Activated T-cell treated with anti-CD3 and anti-CD28 coated beads for 48 hours (primary cell): ENCODE results near the gene SP2.

ENCODE experiments used
- DNase-seq: peaks from one replicate; pipeline ENCODE4 v3.0.0-alpha.2; 2020; ENCODE audit warnings: low read depth

SP2 gene

GRCh38 chr17:47895856-47896671 is at the start of gene SP2:
Gene SP2 (plus strand): TSS chr17:47896236. CDS start chr17:47896287, 51 bp downstream.
- DNase-seq: peak; percentile 97

- DNase-seq: no peak
Measured at GRCh38 chr17:47846716-47847340, 49.2 kb upstream of the SP2 start.

GRCh38 chr17:47847341-47848197 is 48.5 kb upstream of the SP2 start:
- DNase-seq: no peak

GRCh38 chr17:47848198-47848513 is 47.9 kb upstream of the SP2 start:
- no peak for DNase-seq

GRCh38 chr17:47850373-47850691 is 45.7 kb upstream of the SP2 start:
- DNase-seq: no peak

- peak; percentile 63 for DNase-seq
Measured at GRCh38 chr17:47850692-47851573, 45.1 kb upstream of the SP2 start, which contains the start of gene SP6. Gene SP6 (minus strand): TSS chr17:47851163. CDS start chr17:47848429, 2,734 bp downstream.

GRCh38 chr17:47851764-47852112 is 44.3 kb upstream of the SP2 start:
- DNase-seq: no peak

- DNase-seq: no peak
Measured at GRCh38 chr17:47852113-47852949, 43.7 kb upstream of the SP2 start.

GRCh38 chr17:47853616-47854015 is 42.4 kb upstream of the SP2 start:
- DNase-seq: no peak

GRCh38 chr17:47855737-47856136 is 40.3 kb upstream of the SP2 start:
- DNase-seq: no peak

- no peak for DNase-seq
Measured at GRCh38 chr17:47856830-47857229, 39.2 kb upstream of the SP2 start.

GRCh38 chr17:47857551-47858455 is 38.2 kb upstream of the SP2 start:
- DNase-seq: no peak

GRCh38 chr17:47860386-47860785 is 35.6 kb upstream of the SP2 start:
- DNase-seq: no peak

- no peak for DNase-seq
Measured at GRCh38 chr17:47862621-47863440, 33.2 kb upstream of the SP2 start.

- DNase-seq: no peak
Measured at GRCh38 chr17:47864791-47865216, 31.2 kb upstream of the SP2 start.

- no peak for DNase-seq
Measured at GRCh38 chr17:47866941-47867340, 29.1 kb upstream of the SP2 start.

- no peak for DNase-seq
Measured at GRCh38 chr17:47867813-47868533, 28.1 kb upstream of the SP2 start.

GRCh38 chr17:47869114-47869513 is 26.9 kb upstream of the SP2 start:
- no peak for DNase-seq
